HepG2 (cell line): ENCODE measurements around the gene MGARP. TPM values are rescaled to one million over a fixed set of nuclear protein-coding genes. Genes with fewer than 3 reads are reported as not detected.

ENCODE experiments used
- ELF3 ChIP-seq: IDR thresholded peaks from 2 replicates; pipeline ENCODE4 v1.6.1; 2016; ENCODE audit warnings: missing genetic modification reagents, missing compliant biosample characterization
- FIP1L1 ChIP-seq: fragments of 200-400 bp; formaldehyde crosslinking; IDR thresholded peaks from 2 replicates; pipeline ENCODE4 v1.6.1; 2018; ENCODE audit warnings: low read depth, mild to moderate bottlenecking, low read length, moderate library complexity, borderline replicate concordance; ENCODE audit not compliant: insufficient read depth
- HDAC1 ChIP-seq: sonication (generic); formaldehyde crosslinking; IDR thresholded peaks from 2 replicates; pipeline ENCODE4 v1.5.1; 2020; ENCODE audit warnings: mild to moderate bottlenecking, missing genetic modification reagents
- HHEX ChIP-seq: IDR thresholded peaks from 2 replicates; pipeline ENCODE4 v1.6.1; 2016; ENCODE audit warnings: control low read depth
- LCORL ChIP-seq, 2 experiments: fragments of 450-650 bp in 1 of 2; sonication (generic) in 1 of 2; formaldehyde crosslinking in 1 of 2; IDR thresholded peaks; 2 replicates each; pipeline versions ENCODE4 v1.5.0 to v1.6.1; 2017 to 2020; ENCODE audit warnings: antibody characterized with exemption in 1 of 2, missing genetic modification reagents in 1 of 2
- MIXL1 ChIP-seq: IDR thresholded peaks from 2 replicates; pipeline ENCODE4 v1.6.1; 2016
- NFATC3 ChIP-seq: sonication (generic); formaldehyde crosslinking; IDR thresholded peaks from 2 replicates; pipeline ENCODE4 v1.5.1; 2020; ENCODE audit warnings: mild to moderate bottlenecking, missing genetic modification reagents
- PITX1 ChIP-seq: sonication (generic); formaldehyde crosslinking; IDR thresholded peaks from 2 replicates; pipeline ENCODE4 v1.5.1; 2020; ENCODE audit warnings: mild to moderate bottlenecking, missing genetic modification reagents
- SAP130 ChIP-seq: IDR thresholded peaks from 2 replicates; pipeline ENCODE4 v1.6.1; 2016; ENCODE audit warnings: low read depth
- SMAD3 ChIP-seq: sonication (generic); formaldehyde crosslinking; IDR thresholded peaks from 2 replicates; pipeline ENCODE4 v1.4.0; 2020; ENCODE audit warnings: missing genetic modification reagents
- TBX2 ChIP-seq: sonication (generic); formaldehyde crosslinking; IDR thresholded peaks from 2 replicates; pipeline ENCODE4 v1.5.0; 2020; ENCODE audit warnings: missing genetic modification reagents, mild to moderate bottlenecking, borderline replicate concordance
- ZBTB21 ChIP-seq: sonication (generic); formaldehyde crosslinking; IDR thresholded peaks from 2 replicates; pipeline ENCODE4 v1.4.0; 2020; ENCODE audit warnings: missing genetic modification reagents
- ZFX ChIP-seq: sonication (generic); formaldehyde crosslinking; IDR thresholded peaks from 2 replicates; pipeline ENCODE4 v1.4.0; 2020; ENCODE audit warnings: mild to moderate bottlenecking, low read depth, missing genetic modification reagents, moderate library complexity
- ZNF136 ChIP-seq: sonication (generic); formaldehyde crosslinking; IDR thresholded peaks from 2 replicates; pipeline ENCODE4 v1.8.1; 2022; ENCODE audit warnings: low read depth, mild to moderate bottlenecking, moderate library complexity, missing genetic modification reagents
- ZNF501 ChIP-seq: sonication (generic); formaldehyde crosslinking; IDR thresholded peaks from 2 replicates; pipeline ENCODE4 v1.5.1; 2020; ENCODE audit warnings: mild to moderate bottlenecking, moderate library complexity, missing genetic modification reagents
- ZNF652 ChIP-seq: IDR thresholded peaks from 2 replicates; pipeline ENCODE4 v1.6.1; 2016; ENCODE audit warnings: low read depth, borderline replicate concordance
- ZNF792 ChIP-seq: IDR thresholded peaks from 2 replicates; pipeline ENCODE4 v1.6.1; 2016
- polyA plus RNA-seq, 8 experiments: library from polyadenylated mRNA; depleted of rRNA in 3 of 8; stranded (reverse) in 7 of 8; unstranded in 1 of 8; fragments of >200 nt; fragmentation: Illumina TruSeq in 4 of 8; extraction: Trizol in 4 of 8; gene quantifications; 2 replicates each; pipeline versions ENCODE4 v1.2.1 to v1.2.3, GENCODE V29; 2011 to 2016; ENCODE audit warnings: low read depth in 4 of 8, missing spikeins in 1 of 8, mixed read lengths in 1 of 8; ENCODE audit not compliant: insufficient read depth in 1 of 8
- total RNA-seq, 5 experiments: library from RNA; depleted of rRNA; stranded (reverse); fragments of >200 nt; fragmentation: Illumina TruSeq; extraction: Trizol; gene quantifications; 2 replicates each; pipeline ENCODE4 v1.2.3, GENCODE V29; 2016; ENCODE audit warnings: low read depth in 1 of 5
- TF ChIP-seq, protein P1 (sequence below): sonication (generic); formaldehyde crosslinking; IDR thresholded peaks from 2 replicates; pipeline ENCODE4 v1.5.1; 2020; ENCODE audit warnings: mild to moderate bottlenecking, missing genetic modification reagents
- TF ChIP-seq, protein P2 (sequence below): sonication (generic); formaldehyde crosslinking; IDR thresholded peaks from 2 replicates; pipeline ENCODE4 v1.8.1; 2023; ENCODE audit warnings: mild to moderate bottlenecking, inconsistent platforms, moderate library complexity, missing genetic modification reagents, borderline replicate concordance
- TF ChIP-seq, protein P3 (sequence below): sonication (generic); formaldehyde crosslinking; IDR thresholded peaks from 2 replicates; pipeline ENCODE4 v1.5.1; 2020; ENCODE audit warnings: mild to moderate bottlenecking, moderate library complexity, missing genetic modification reagents
- TF ChIP-seq, protein P4 (sequence below): IDR thresholded peaks from 2 replicates; pipeline ENCODE4 v1.6.1; 2016

The MGARP gene
- total and polyA plus RNA-seq, 2 of the 13 experiments (the other 11 are each of a cell fraction or from before 2014, with no cell fraction given): 0.11 to 0.13 TPM

DNA sequence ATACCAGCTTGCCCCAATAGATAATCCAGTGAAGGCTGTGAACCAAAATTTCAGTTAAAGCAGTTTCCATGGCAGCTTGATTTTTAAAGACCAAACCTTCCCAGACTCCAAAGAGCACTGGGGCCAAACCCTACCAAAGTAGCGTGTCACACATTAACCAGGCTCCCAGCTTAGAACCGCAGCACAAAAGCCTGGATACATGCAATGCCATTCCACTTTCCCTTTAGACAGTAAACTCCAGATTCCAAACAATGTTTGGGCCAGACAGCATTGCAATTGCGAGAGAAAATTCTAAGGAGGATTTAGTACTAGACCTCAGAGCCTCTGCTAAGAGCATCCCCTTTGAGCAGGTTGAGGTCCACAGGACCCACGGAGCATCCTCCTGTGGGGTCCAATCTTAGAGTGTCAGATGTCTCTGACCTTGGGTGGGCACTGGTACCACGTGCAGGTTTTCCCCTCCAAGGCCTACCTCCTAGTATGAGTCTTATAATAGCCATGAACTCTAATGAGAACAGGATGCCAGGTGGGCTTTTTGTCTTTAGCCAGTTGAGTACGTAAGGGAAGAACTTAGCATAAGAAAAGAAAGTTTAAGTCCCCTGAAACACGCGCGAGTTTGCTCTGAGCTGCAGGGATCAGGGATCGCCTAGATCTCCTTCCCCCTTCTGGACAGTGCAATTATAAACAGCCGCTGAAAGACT is 38.8 kb downstream of the MGARP start (continued):
- TF ChIP-seq NFATC3 (CRISPR knock-in tag) (0 out of 2 replicates have a peak, but pooled peaks have one; percentile 37), HDAC1 (CRISPR knock-in tag) (0 out of 2 replicates have a peak, but pooled peaks have one; percentile 22), ELF3 (CRISPR knock-in tag) (0 out of 2 replicates have a peak, but pooled peaks have one; percentile 25), SAP130 (CRISPR knock-in tag) (peak; percentile 40; the same call in 1 of the 2 replicates), PITX1 (CRISPR knock-in tag) (peak; percentile 26; the same call in 1 of the 2 replicates), TBX2 (no peak), ZNF792 (CRISPR knock-in tag) (peak; percentile 27; the same call in 1 of the 2 replicates), ZNF501 (CRISPR knock-in tag) (0 out of 2 replicates have a peak, but pooled peaks have one; percentile 50), HHEX (no peak), SMAD3 (0 out of 2 replicates have a peak, but pooled peaks have one; percentile 31), LCORL (IDR thresholded peaks at IDR 0.05) (0 out of 2 replicates have a peak, but pooled peaks have one; percentile 12), LCORL (CRISPR knock-in tag; IDR thresholded peaks at IDR 0.05) (0 out of 2 replicates have a peak, but pooled peaks have one; percentile 24), FIP1L1 (no peak), ZNF136 (CRISPR knock-in tag) (0 out of 2 replicates have a peak, but pooled peaks have one; percentile 71), ZBTB21 (CRISPR knock-in tag) (no peak), ZNF652 (CRISPR knock-in tag) (0 out of 2 replicates have a peak, but pooled peaks have one; percentile 17), MIXL1 (CRISPR knock-in tag) (0 out of 2 replicates have a peak, but pooled peaks have one; percentile 30), ZFX (CRISPR knock-in tag) (no peak)
- TF ChIP-seq, protein P1, sequence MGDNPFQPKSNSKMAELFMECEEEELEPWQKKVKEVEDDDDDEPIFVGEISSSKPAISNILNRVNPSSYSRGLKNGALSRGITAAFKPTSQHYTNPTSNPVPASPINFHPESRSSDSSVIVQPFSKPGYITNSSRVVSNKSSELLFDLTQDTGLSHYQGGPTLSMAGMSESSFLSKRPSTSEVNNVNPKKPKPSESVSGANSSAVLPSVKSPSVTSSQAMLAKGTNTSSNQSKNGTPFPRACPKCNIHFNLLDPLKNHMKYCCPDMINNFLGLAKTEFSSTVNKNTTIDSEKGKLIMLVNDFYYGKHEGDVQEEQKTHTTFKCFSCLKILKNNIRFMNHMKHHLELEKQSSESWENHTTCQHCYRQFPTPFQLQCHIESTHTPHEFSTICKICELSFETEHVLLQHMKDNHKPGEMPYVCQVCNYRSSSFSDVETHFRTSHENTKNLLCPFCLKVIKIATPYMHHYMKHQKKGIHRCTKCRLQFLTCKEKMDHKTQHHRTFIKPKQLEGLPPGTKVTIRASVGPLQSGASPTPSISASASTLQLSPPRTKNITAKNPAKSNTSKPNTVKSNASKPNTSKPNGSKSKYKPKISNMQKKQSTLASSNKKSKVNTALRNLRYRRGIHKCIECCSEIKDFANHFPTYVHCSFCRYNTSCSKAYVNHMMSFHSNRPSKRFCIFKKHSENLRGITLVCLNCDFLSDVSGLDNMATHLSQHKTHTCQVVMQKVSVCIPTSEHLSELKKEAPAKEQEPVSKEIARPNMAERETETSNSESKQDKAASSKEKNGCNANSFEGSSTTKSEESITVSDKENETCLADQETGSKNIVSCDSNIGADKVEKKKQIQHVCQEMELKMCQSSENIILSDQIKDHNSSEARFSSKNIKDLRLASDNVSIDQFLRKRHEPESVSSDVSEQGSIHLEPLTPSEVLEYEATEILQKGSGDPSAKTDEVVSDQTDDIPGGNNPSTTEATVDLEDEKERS (CRISPR knock-in tag): 0 out of 2 replicates have a peak, but pooled peaks have one; percentile 26
- TF ChIP-seq, protein P2, sequence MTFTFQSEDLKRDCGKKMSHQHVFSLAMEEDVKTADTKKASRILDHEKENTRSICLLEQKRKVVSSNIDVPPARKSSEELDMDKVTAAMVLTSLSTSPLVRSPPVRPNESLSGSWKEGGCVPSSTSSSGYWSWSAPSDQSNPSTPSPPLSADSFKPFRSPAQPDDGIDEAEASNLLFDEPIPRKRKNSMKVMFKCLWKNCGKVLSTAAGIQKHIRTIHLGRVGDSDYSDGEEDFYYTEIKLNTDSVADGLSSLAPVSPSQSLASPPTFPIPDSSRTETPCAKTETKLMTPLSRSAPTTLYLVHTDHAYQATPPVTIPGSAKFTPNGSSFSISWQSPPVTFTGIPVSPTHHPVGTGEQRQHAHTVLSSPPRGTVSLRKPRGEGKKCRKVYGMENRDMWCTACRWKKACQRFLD (CRISPR knock-in tag): no peak
- TF ChIP-seq, protein P3, sequence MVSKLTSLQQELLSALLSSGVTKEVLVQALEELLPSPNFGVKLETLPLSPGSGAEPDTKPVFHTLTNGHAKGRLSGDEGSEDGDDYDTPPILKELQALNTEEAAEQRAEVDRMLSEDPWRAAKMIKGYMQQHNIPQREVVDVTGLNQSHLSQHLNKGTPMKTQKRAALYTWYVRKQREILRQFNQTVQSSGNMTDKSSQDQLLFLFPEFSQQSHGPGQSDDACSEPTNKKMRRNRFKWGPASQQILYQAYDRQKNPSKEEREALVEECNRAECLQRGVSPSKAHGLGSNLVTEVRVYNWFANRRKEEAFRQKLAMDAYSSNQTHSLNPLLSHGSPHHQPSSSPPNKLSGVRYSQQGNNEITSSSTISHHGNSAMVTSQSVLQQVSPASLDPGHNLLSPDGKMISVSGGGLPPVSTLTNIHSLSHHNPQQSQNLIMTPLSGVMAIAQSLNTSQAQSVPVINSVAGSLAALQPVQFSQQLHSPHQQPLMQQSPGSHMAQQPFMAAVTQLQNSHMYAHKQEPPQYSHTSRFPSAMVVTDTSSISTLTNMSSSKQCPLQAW (CRISPR knock-in tag): peak; percentile 85
- TF ChIP-seq, protein P4, sequence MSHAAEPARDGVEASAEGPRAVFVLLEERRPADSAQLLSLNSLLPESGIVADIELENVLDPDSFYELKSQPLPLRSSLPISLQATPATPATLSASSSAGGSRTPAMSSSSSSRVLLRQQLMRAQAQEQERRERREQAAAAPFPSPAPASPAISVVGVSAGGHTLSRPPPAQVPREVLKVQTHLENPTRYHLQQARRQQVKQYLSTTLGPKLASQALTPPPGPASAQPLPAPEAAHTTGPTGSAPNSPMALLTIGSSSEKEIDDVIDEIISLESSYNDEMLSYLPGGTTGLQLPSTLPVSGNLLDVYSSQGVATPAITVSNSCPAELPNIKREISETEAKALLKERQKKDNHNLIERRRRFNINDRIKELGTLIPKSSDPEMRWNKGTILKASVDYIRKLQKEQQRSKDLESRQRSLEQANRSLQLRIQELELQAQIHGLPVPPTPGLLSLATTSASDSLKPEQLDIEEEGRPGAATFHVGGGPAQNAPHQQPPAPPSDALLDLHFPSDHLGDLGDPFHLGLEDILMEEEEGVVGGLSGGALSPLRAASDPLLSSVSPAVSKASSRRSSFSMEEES: no peak
